GM10266 (cell line): ENCODE measurements around the gene MAP1LC3B.

ENCODE experiments used
- DNase-seq: peaks from one replicate; pipeline ENCODE4 v3.0.0; 2012; ENCODE audit errors: extremely low spot score
- CTCF ChIP-seq: IDR thresholded peaks from 2 replicates; pipeline ENCODE4 v1.5.1; 2012; ENCODE audit warnings: mild to moderate bottlenecking, low read depth; ENCODE audit not compliant: control insufficient read depth, insufficient read depth; ENCODE audit errors: missing control alignments

The MAP1LC3B gene

DNA sequence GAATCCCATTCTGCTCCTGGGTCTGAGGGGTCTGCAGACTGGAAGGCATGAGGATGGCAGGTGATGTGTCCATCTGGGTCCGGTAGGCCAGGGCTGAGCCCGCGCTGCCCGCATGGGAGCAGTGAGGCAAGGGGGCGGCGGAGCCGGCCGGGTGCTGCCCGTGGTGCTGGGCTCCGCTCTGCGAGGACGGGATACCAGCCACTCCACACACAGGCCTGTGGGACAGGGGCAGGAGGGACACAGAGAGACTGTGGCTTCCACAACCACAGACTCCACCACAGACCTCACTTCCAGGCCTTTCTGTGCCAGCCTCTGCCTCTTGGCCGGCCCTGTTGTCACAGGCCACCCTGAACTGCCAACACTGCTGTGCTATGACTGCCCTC is 25.4 kb downstream of the MAP1LC3B start:
- DNase-seq = no peak
- no peak for TF ChIP-seq CTCF

DNA sequence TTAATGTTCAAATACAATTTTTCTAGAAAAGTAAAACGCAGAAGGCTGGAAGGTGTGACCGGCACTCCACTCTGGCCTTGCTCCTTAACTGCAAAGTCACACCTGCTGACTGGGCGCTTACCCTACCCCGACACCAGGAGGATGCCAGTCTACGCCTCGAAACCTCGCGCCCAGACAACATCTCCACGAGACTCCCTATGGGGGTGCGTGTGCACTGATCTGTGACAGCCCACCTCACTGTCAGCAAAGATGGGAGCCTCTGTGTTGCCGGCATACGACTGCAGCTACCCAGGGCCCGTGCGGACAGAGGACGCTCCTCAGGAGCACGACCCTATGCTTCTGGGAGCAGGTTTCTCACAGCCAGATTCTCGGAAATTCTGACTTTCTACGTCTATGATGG is 26.1 kb downstream of the MAP1LC3B start:
- no peak for TF ChIP-seq CTCF
- no peak for DNase-seq

DNA sequence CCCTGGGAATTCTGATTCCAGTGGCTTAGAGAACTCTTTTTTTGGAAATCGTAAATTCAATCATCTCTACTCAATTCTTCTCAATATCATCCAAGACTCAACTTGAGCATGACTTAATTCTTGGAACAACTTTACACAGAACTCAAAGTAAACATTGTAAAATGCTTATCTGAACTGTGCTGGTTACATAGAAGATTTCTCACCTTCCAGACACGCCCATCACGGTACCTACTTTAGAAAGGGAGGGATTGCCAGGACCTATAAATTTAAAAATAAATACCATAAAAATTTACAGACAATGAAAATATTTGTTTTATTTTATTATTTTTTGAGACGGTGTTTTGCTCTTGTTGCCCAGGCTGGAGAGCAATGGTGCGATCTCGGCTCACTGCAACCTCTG is 26.5 kb downstream of the MAP1LC3B start:
- DNase-seq = no peak
- no peak for TF ChIP-seq CTCF

DNA sequence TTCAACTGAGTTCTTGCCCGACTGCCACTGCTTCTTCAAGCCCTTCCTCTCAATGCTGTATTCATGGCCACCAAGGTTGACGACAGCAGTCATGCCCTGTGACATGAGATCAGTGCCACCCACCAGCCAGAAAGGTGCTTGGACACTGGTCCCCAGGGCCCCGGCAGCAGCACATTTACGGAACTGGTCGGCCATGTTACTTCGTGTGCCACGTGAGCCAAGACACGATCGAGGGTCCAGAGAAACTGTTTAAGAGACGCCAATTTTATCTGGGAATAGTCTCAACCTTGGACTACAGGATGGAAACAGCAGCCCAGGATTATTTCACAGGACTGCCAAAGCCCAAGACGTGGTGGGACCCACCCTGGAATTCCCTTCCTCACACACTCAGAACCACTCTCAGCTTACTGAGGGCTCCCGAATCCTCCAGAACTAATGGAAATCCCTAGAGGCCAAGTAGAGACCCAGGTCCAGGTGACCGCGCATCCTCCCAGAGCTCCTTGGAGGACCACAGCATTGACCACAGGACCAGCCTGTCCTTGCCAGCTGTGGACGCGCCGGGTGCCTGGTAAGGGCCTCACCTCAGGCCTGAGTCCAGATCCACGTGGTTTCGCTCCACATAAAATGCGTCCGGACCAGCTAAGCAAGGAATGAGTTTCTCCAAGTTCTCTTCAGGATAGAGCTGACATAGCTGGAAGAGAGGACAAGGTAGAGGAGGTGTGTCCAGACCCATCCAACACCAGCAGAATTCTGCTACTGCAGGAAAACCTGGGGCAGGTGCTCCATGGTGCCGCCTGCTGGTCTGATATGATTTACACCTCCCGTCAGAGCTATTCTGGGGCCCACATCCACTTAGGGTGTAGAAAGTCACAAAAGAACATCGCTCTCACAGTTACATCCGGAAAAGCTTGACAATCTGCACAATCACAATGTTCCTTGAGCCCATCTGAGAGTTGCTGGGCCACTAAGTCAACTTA is 28.2 kb downstream of the MAP1LC3B start:
- DNase-seq = no peak
- TF ChIP-seq CTCF = peak; percentile 25

- TF ChIP-seq CTCF = no peak
- DNase-seq = no peak
These were observed 29.1 kb downstream of the MAP1LC3B start for GRCh38 chr16:87421003-87421912.

DNA sequence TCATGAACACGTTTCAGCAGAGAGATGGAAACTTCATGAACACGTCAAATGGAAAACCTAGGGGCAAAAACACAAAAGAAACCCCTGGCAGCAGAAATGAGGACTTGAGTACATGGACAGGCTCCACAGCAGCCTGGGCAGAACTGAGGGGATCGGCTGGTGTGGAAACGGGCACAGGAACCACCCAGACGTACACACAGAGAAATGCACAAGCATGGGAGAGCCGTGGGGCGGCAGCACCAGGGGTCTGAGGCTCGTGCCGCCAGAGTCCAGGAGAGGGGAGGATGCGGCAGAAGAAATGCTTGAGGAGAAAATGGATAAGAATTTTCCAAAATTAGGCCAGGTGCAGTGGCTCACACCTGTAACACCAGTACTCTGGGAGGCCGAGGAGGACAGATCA is 30.0 kb downstream of the MAP1LC3B start:
- no peak for DNase-seq
- no peak for TF ChIP-seq CTCF
